Liver (tissue), 9 donors: ENCODE measurements around the gene ADAM10. TPM values are rescaled to one million over a fixed set of nuclear protein-coding genes. Genes with fewer than 3 reads are reported as not detected.

Experiments
- DNase-seq: peaks from one replicate; pipeline ENCODE4 v3.0.0-alpha.2; 2017; ENCODE audit warnings: low spot score
- H3K27ac ChIP-seq, 2 donors: one replicate each; pipeline ENCODE4 v1.7.0; 2013; ENCODE audit warnings: inconsistent platforms in 2 of 2, low read length in 2 of 2, control low read depth in 1 of 2, low read depth in 1 of 2, mild to moderate bottlenecking in 1 of 2
- H3K27me3 ChIP-seq, 4 donors: one replicate each; pipeline versions ENCODE4 v1.6.1 to v1.7.0; 2013; ENCODE audit warnings: low read length in 3 of 4, inconsistent platforms in 1 of 4, mild to moderate bottlenecking in 1 of 4, moderate library complexity in 1 of 4; ENCODE audit not compliant: control insufficient read depth in 4 of 4, insufficient read depth in 4 of 4
- H3K36me3 ChIP-seq, 4 donors: one replicate each; pipeline versions ENCODE4 v1.6.1 to v1.7.0; 2013; ENCODE audit warnings: low read length in 3 of 4, mild to moderate bottlenecking in 3 of 4, low read depth in 1 of 4, moderate library complexity in 1 of 4; ENCODE audit not compliant: control insufficient read depth in 4 of 4, insufficient read depth in 3 of 4
- H3K4me1 ChIP-seq, 4 donors: one replicate each; pipeline versions ENCODE4 v1.6.1 to v1.7.0; 2013; ENCODE audit warnings: low read length in 3 of 4, mild to moderate bottlenecking in 3 of 4, moderate library complexity in 1 of 4; ENCODE audit not compliant: control insufficient read depth in 4 of 4, insufficient read depth in 4 of 4
- H3K4me3 ChIP-seq, 3 donors: one replicate each; pipeline versions ENCODE4 v1.6.1 to v1.7.0; 2013; ENCODE audit warnings: low read length in 3 of 3, control low read depth in 1 of 3, low read depth in 1 of 3, mild to moderate bottlenecking in 1 of 3
- H3K9ac ChIP-seq, 2 donors: one replicate each; pipeline ENCODE4 v1.7.0; 2013; ENCODE audit warnings: low read length in 2 of 2, mild to moderate bottlenecking in 2 of 2, moderate library complexity in 2 of 2, control low read depth in 1 of 2, low read depth in 1 of 2
- H3K9me3 ChIP-seq, 4 donors: one replicate each; pipeline versions ENCODE4 v1.6.1 to v1.7.0; 2013; ENCODE audit warnings: low read length in 3 of 4; ENCODE audit not compliant: control insufficient read depth in 4 of 4
- FOXA1 ChIP-seq: IDR thresholded peaks from 2 replicates; pipeline ENCODE4 v1.6.1; 2016; ENCODE audit warnings: antibody characterized with exemption
- FOXA2 ChIP-seq: IDR thresholded peaks from 2 replicates; pipeline ENCODE4 v1.6.1; 2016; ENCODE audit warnings: antibody characterized with exemption
- HNF4A ChIP-seq, 2 donors: conservative IDR thresholded peaks; 2 replicates each; pipeline ENCODE4 v1.6.1; 2016; ENCODE audit warnings: antibody characterized with exemption in 2 of 2, mild to moderate bottlenecking in 2 of 2
- HNF4G ChIP-seq: IDR thresholded peaks from 2 replicates; pipeline ENCODE4 v1.6.1; 2016; ENCODE audit warnings: antibody characterized with exemption
- JUND ChIP-seq, 2 donors: IDR thresholded peaks; 2 replicates each; pipeline ENCODE4 v1.6.1; 2016; ENCODE audit warnings: antibody characterized with exemption in 2 of 2
- NR2F2 ChIP-seq: IDR thresholded peaks from 2 replicates; pipeline ENCODE4 v1.6.1; 2016; ENCODE audit warnings: antibody characterized with exemption
- RAD21 ChIP-seq, 2 donors: IDR thresholded peaks; 2 replicates each; pipeline ENCODE4 v1.6.1; 2016; ENCODE audit warnings: antibody characterized with exemption in 2 of 2, mild to moderate bottlenecking in 2 of 2
- RXRA ChIP-seq, 2 donors: IDR thresholded peaks; 2 replicates each; pipeline ENCODE4 v1.6.1; 2017 to 2018; ENCODE audit warnings: antibody characterized with exemption in 2 of 2, mild to moderate bottlenecking in 1 of 2
- SP1 ChIP-seq: IDR thresholded peaks from 2 replicates; pipeline ENCODE4 v1.6.1; 2018; ENCODE audit warnings: antibody characterized with exemption, mild to moderate bottlenecking
- TAF1 ChIP-seq: conservative IDR thresholded peaks from 2 replicates; pipeline ENCODE4 v1.6.1; 2016; ENCODE audit warnings: antibody characterized with exemption, mild to moderate bottlenecking
- WGBS: extraction: QIAGEN DNeasy Blood & Tissue Kit; methylation state at CpG from one replicate; pipeline ENCODE4 v1.1.7; 2013; 5-methylcytosine and 5-hydroxymethylcytosine counted together
- polyA plus RNA-seq, 2 donors: library from polyadenylated mRNA; stranded (reverse) in 1 of 2; unstranded in 1 of 2; fragments of 200-250 nt in 1 of 2; fragments of >200 nt in 1 of 2; fragmentation: Nextera tagmentation in 1 of 2; extraction: Ambion mirVana in 1 of 2; gene quantifications; one replicate each; pipeline versions ENCODE4 v1.2.1 to v1.2.3, GENCODE V29; 2013 to 2015
- total RNA-seq, 2 donors: library from RNA; depleted of rRNA; stranded (reverse); fragments of >200 nt; gene quantifications; one replicate each; pipeline ENCODE4 v1.2.3, GENCODE V29; 2014
- TF ChIP-seq, protein P1 (sequence below): IDR thresholded peaks from 2 replicates; pipeline ENCODE4 v1.6.1; 2016; ENCODE audit warnings: antibody characterized with exemption
- TF ChIP-seq, protein P2 (sequence below): fragments of 150-350 bp; IDR thresholded peaks from 2 replicates; pipeline ENCODE4 v1.5.1; 2017; ENCODE audit warnings: improper control_type of control experiment, low read depth, low read length; ENCODE audit not compliant: missing input control
- TF ChIP-seq, protein P3 (sequence below): IDR thresholded peaks from 2 replicates; pipeline ENCODE4 v1.6.1; 2016; ENCODE audit warnings: antibody characterized with exemption
- TF ChIP-seq, protein P4 (sequence below): IDR thresholded peaks from 2 replicates; pipeline ENCODE4 v1.6.1; 2016; ENCODE audit warnings: antibody characterized with exemption, mild to moderate bottlenecking
- TF ChIP-seq, protein P5 (sequence below): IDR thresholded peaks from 2 replicates; pipeline ENCODE4 v1.6.1; 2016; ENCODE audit warnings: antibody characterized with exemption
- donor health status: healthy.
- donor health status: healthy.
- donor health status: healthy.
- donor health status: healthy.
- donor health status: healthy.

Gene ADAM10
- total and polyA plus RNA-seq, 4 donors = 12.6 to 55.6 (median 34.6) TPM

- no peak overlapping the region for H3K4me3 ChIP-seq
- peaks cover 2 to 25% (median 9%) of the 10 kb centered on the region in 4 donors for H3K4me1 ChIP-seq
- no peak for DNase-seq
- TF ChIP-seq HNF4G = no peak
- TF ChIP-seq, protein P1, sequence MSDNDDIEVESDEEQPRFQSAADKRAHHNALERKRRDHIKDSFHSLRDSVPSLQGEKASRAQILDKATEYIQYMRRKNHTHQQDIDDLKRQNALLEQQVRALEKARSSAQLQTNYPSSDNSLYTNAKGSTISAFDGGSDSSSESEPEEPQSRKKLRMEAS = no peak
- no peak for TF ChIP-seq FOXA2
- TF ChIP-seq RAD21 (IDR thresholded peaks at IDR 0.05) = no peak
- TF ChIP-seq NR2F2 = no peak
- no peak for TF ChIP-seq HNF4A (conservative IDR thresholded peaks at IDR 0.05)
- no peak for TF ChIP-seq SP1
- H3K27ac ChIP-seq = no peak overlapping the region
- H3K9me3 ChIP-seq = no peaks in the 10 kb centered on the region
- no peaks in the 10 kb centered on the region for H3K27me3 ChIP-seq
- peaks cover 0 to 3% (median under 1%) of the 10 kb centered on the region in 4 donors for H3K36me3 ChIP-seq
- WGBS = 98% methylated on average over 3 of the region's 3 CpGs
- H3K9ac ChIP-seq = no peak overlapping the region
Measured at GRCh38 chr15:58626378-58626777, 123.1 kb downstream of the ADAM10 start.

DNA sequence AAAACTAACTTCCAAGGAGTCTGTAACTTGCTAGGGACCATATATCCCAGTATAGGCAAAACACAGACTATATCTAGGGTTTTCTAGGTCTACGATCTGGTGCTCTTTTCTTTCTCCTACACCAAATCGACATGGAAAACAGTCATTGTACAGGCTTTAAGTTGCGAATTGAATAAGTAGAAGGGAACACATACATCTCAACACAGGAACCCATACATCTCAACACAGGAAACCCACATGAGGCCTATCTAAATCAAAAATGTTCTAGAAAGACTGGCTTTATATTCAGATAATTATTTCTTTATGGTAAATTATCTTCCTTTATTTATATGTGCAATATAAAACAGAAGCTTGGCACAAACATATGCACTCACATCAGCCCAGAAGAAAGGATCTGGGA lies 126.6 kb downstream of the ADAM10 start:
- Histone ChIP-seq H3K4me1 (peaks cover 2 to 17% (median 6%) of the 10 kb centered on the region in 4 donors), H3K36me3 (peaks cover 0 to 4% (median 3%) of the 10 kb centered on the region in 4 donors), H3K9ac (no peak overlapping the region), H3K9me3 (no peaks in the 10 kb centered on the region), H3K27ac (no peak overlapping the region), H3K27me3 (no peaks in the 10 kb centered on the region), H3K4me3 (no peak overlapping the region)
- no peak for TF ChIP-seq FOXA1
- TF ChIP-seq, protein P2, sequence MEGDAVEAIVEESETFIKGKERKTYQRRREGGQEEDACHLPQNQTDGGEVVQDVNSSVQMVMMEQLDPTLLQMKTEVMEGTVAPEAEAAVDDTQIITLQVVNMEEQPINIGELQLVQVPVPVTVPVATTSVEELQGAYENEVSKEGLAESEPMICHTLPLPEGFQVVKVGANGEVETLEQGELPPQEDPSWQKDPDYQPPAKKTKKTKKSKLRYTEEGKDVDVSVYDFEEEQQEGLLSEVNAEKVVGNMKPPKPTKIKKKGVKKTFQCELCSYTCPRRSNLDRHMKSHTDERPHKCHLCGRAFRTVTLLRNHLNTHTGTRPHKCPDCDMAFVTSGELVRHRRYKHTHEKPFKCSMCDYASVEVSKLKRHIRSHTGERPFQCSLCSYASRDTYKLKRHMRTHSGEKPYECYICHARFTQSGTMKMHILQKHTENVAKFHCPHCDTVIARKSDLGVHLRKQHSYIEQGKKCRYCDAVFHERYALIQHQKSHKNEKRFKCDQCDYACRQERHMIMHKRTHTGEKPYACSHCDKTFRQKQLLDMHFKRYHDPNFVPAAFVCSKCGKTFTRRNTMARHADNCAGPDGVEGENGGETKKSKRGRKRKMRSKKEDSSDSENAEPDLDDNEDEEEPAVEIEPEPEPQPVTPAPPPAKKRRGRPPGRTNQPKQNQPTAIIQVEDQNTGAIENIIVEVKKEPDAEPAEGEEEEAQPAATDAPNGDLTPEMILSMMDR = no peak
- TF ChIP-seq HNF4A (conservative IDR thresholded peaks at IDR 0.05) = no peak
- TF ChIP-seq, protein P1 = no peak
- TF ChIP-seq TAF1 = no peak
- TF ChIP-seq, protein P3, sequence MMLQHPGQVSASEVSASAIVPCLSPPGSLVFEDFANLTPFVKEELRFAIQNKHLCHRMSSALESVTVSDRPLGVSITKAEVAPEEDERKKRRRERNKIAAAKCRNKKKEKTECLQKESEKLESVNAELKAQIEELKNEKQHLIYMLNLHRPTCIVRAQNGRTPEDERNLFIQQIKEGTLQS = no peak
- TF ChIP-seq, protein P4, sequence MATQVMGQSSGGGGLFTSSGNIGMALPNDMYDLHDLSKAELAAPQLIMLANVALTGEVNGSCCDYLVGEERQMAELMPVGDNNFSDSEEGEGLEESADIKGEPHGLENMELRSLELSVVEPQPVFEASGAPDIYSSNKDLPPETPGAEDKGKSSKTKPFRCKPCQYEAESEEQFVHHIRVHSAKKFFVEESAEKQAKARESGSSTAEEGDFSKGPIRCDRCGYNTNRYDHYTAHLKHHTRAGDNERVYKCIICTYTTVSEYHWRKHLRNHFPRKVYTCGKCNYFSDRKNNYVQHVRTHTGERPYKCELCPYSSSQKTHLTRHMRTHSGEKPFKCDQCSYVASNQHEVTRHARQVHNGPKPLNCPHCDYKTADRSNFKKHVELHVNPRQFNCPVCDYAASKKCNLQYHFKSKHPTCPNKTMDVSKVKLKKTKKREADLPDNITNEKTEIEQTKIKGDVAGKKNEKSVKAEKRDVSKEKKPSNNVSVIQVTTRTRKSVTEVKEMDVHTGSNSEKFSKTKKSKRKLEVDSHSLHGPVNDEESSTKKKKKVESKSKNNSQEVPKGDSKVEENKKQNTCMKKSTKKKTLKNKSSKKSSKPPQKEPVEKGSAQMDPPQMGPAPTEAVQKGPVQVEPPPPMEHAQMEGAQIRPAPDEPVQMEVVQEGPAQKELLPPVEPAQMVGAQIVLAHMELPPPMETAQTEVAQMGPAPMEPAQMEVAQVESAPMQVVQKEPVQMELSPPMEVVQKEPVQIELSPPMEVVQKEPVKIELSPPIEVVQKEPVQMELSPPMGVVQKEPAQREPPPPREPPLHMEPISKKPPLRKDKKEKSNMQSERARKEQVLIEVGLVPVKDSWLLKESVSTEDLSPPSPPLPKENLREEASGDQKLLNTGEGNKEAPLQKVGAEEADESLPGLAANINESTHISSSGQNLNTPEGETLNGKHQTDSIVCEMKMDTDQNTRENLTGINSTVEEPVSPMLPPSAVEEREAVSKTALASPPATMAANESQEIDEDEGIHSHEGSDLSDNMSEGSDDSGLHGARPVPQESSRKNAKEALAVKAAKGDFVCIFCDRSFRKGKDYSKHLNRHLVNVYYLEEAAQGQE = no peak
- TF ChIP-seq RXRA (IDR thresholded peaks at IDR 0.05) = no peak
- no peak for TF ChIP-seq RAD21 (IDR thresholded peaks at IDR 0.05)
- no peak for TF ChIP-seq FOXA2
- TF ChIP-seq JUND (IDR thresholded peaks at IDR 0.05) = no peak
- TF ChIP-seq SP1 = no peak
- TF ChIP-seq HNF4G = no peak
- TF ChIP-seq, protein P5, sequence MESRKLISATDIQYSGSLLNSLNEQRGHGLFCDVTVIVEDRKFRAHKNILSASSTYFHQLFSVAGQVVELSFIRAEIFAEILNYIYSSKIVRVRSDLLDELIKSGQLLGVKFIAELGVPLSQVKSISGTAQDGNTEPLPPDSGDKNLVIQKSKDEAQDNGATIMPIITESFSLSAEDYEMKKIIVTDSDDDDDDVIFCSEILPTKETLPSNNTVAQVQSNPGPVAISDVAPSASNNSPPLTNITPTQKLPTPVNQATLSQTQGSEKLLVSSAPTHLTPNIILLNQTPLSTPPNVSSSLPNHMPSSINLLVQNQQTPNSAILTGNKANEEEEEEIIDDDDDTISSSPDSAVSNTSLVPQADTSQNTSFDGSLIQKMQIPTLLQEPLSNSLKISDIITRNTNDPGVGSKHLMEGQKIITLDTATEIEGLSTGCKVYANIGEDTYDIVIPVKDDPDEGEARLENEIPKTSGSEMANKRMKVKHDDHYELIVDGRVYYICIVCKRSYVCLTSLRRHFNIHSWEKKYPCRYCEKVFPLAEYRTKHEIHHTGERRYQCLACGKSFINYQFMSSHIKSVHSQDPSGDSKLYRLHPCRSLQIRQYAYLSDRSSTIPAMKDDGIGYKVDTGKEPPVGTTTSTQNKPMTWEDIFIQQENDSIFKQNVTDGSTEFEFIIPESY = no peak
- no peak for DNase-seq
- WGBS = 91% methylated on average over 3 of the region's 3 CpGs
